ENCODE measurements around the gene RTL10.

Gene RTL10

GRCh38 chr22:19808873-19809478, 45.7 kb downstream of the RTL10 start:
- DNase-seq (ENCODE audit: low read depth in 3 of 3), result no peak

GRCh38 chr22:19807914-19808872, 46.5 kb downstream of the RTL10 start:
- no peak for DNase-seq (ENCODE audit: low read depth in 3 of 3)

GRCh38 chr22:19807161-19807913, 47.3 kb downstream of the RTL10 start:
- DNase-seq (ENCODE audit: low read depth in 3 of 3), result no peak

- no peak for DNase-seq (ENCODE audit: low read depth in 3 of 3)
Observed at GRCh38 chr22:19806213-19807160, 48.2 kb downstream of the RTL10 start.

- DNase-seq (ENCODE audit: low read depth in 3 of 3), result no peak
Observed at GRCh38 chr22:19805821-19806212, 48.9 kb downstream of the RTL10 start.
